Heart left ventricle (tissue), 13 donors: ENCODE measurements around the gene BCL2L1.

Experiments used
- POLR2A ChIP-seq, 2 donors: fragments of 450-650 bp; IDR thresholded peaks; one replicate each; pipeline ENCODE4 v1.6.1; 2017; ENCODE audit warnings: antibody characterized with exemption in 2 of 2, mild to moderate bottlenecking in 2 of 2, moderate library complexity in 2 of 2
- TF ChIP-seq, protein P1 (sequence below), 12 donors: fragments of 200-600 bp; sonication (generic) in 4 of 12; IDR thresholded peaks; one replicate each; pipeline versions ENCODE4 v1.5.0 to v1.8.0; 2018 to 2022; ENCODE audit warnings: antibody characterized with exemption in 12 of 12, mild to moderate bottlenecking in 5 of 12
- donor health status: ischemic (EF 13 %, LVEDD 7.1; RV severe dilation, severe dysfunction).
- donor health status: DM: no; HTN: yes; CAD: no.
- donor health status: DM: no; HTN: no; CAD: no.
- donor health status: ischemic (EF 25% LVEDD 6.9; RV normal size, moderate dysfunction).
- donor health status: ischemic (EF 25% LVEDD 5.7; RV mildly dilated, moderate dysfunction).
- donor health status: ischemic (EF 35%, LVEDD 5.7; RV mildly dilated, moderate dysfunction).
- donor health status: nonischemic (EF 11% LVEDD 7.7; RV severe dilation, severe dysfunction).
- donor health status: DM: yes; HTN: yes; CAD: no.
- donor health status: PGD.
- donor health status: ischemic (EF 29% LVEDD 5.4; RV normal size, mild dysfunction).
- donor health status: nonischemic (EF 23%, LVEDD 6.1; RV moderate dilation, normal function).

DNA sequence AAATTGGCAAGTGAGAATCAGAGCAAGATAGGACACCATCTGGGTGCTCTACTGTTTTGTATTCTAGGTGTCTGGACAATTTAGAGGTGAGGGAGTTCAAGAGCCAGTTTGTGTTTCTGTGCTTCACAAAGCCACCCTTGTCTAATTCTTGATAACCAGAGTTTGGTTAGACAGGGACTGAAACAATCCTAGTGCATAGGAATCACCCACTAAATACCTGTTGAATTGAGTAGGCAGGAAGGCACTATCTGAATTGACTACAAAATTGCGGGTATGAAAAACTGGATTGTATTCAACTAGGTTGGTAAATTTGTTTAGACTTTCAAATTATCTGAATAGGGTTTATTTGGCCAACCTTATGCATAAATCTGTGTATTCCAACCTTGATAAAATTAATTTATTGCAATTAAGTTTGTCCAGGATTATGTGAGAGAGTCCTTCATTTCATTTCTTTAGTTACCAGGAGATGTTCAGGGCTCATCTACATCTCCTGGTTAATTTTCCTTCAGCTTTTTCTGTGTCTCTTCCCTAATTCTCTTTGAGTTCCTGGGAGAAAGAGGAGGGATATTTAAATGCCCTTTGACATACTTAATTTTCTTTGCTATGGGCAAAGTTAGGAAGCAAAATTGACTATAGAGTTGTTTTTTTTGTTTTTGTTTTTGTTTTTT lies 18.1 kb upstream of the BCL2L1 start:
- TF ChIP-seq, protein P1, sequence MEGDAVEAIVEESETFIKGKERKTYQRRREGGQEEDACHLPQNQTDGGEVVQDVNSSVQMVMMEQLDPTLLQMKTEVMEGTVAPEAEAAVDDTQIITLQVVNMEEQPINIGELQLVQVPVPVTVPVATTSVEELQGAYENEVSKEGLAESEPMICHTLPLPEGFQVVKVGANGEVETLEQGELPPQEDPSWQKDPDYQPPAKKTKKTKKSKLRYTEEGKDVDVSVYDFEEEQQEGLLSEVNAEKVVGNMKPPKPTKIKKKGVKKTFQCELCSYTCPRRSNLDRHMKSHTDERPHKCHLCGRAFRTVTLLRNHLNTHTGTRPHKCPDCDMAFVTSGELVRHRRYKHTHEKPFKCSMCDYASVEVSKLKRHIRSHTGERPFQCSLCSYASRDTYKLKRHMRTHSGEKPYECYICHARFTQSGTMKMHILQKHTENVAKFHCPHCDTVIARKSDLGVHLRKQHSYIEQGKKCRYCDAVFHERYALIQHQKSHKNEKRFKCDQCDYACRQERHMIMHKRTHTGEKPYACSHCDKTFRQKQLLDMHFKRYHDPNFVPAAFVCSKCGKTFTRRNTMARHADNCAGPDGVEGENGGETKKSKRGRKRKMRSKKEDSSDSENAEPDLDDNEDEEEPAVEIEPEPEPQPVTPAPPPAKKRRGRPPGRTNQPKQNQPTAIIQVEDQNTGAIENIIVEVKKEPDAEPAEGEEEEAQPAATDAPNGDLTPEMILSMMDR (IDR thresholded peaks at IDR 0.05), result no peak
- TF ChIP-seq POLR2A (IDR thresholded peaks at IDR 0.05), result no peak
